ENCODE measurements around the gene TMEM178A. TPM values are rescaled to one million over a fixed set of nuclear protein-coding genes. Genes with fewer than 3 reads are reported as not detected.
A peak's percentile ranks its signal among the peaks of the same experiment; 100 is the strongest.

Gene TMEM178A
- total RNA-seq = under 1 TPM in 4 of 5 experiments, not detected in 1; 0.32 to 0.54 (median 0.43) TPM
- polyA plus RNA-seq = not detected
- total RNA-seq = not detected

DNA sequence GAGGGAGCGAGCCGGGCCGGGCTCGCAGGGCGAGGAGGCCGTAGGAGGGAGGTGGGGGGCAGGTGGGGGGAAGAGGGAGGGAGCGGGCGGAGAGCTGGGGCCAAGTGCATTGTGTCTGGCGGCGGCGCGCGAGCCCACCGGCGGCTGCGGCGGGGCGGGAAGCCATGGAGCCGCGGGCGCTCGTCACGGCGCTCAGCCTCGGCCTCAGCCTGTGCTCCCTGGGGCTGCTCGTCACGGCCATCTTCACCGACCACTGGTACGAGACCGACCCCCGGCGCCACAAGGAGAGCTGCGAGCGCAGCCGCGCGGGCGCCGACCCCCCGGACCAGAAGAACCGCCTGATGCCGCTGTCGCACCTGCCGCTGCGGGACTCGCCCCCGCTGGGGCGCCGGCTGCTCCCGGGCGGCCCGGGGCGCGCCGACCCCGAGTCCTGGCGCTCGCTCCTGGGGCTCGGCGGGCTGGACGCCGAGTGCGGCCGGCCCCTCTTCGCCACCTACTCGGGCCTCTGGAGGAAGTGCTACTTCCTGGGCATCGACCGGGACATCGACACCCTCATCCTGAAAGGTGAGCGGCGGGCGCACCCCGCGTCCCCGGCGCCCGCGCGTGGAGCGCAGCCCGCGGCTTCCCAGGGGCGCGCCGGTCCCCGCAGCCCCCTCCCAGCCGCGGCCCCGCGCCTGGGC is at the start of gene TMEM178A:
Gene TMEM178A (plus strand): TSS at position 107 of the 680 bp plus-strand sequence. CDS start 58 bp downstream, at position 165.
- Mint-ChIP-seq H3K36me3 (peaks cover 0 to 3% (median 0%) of the 10 kb centered on the region in 5 donors), H3K27me3 (peaks cover 57 to 76% (median 69%) of the 10 kb centered on the region in 5 donors), H3K9me3 (peaks cover 0 to 7% (median 0%) of the 10 kb centered on the region in 11 donors), H3K4me3 (peak within 1 kb of the TSS; percentile 33 to 84 (median 60)), H3K27ac (peak within 1 kb of the TSS in 1 of 9 donors; percentile 36), H3K4me1 (peaks cover 4 to 21% (median 10%) of the 10 kb centered on the region in 7 donors)
- no peaks in the 10 kb centered on the region for H3K4me1 ChIP-seq (ENCODE audit: control insufficient read depth in 2 of 2, insufficient read depth in 2 of 2, low read length in 2 of 2)
- H3K36me3 ChIP-seq (ENCODE audit: control insufficient read depth in 2 of 3, insufficient read depth in 3 of 3, low read length in 3 of 3) = no peaks in the 10 kb centered on the region
- no peak within 1 kb of the TSS for H3K4me3 ChIP-seq (ENCODE audit: low read length)
- intact Hi-C loops (cut with micrococcal nuclease) = no loop called here
- H3K9me3 ChIP-seq (ENCODE audit: control insufficient read depth in 2 of 3, low read length in 3 of 3) = no peaks in the 10 kb centered on the region
- no peak within 1 kb of the TSS for H3K27ac ChIP-seq (ENCODE audit: low read depth, low read length)
- POLR2A ChIA-PET = no interaction called here
- H3K27me3 ChIP-seq (ENCODE audit: control insufficient read depth in 2 of 2, insufficient read depth in 2 of 2, low read length in 2 of 2) = peaks cover 0 to 13% of the 10 kb centered on the region in 2 donors
- DNase-seq (peak in 1 of 9 donors; percentile 27), ATAC-seq (no peak)
- CTCF ChIA-PET = no interaction called here

DNA sequence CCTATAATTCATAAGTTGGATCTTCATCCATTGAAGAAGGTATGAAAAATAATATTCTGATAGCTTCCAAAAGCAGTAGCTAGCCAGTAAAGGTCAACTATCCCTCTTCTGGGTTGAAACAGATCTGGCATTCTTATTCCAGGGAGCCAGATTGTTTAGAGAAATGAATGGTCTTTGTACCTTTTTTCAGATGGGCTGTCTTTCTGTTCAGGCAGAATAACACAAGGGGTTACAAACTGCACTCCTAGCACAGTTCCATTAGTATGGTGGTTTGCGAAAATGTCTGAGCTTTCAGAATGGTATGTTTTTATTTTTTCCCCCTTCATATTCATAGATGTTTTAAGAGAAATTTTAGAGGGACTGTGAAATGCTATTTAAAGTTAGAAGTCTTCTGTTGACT is 47.5 kb upstream of the TMEM178A start:
- no peak overlapping the region for H3K4me3 Mint-ChIP-seq

DNA sequence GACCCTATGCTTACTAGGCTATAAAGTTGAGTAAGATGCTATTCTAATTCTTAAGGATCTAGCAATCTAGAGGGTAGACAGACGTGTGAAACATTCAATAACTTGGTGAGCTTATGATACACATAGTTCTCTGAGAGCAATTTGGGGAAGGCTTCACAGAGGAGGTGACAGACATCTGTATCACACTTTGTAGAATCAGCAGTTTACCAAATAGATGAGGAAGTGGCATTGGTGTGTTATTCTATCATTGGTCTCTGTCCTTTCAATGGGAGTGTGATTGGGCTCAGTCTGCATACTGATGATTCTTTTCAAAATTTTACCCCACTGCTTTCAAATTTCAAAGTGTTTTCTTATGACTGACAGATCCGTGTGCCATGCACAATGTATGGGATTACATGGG is 47.0 kb upstream of the TMEM178A start:
- Histone ChIP-seq H3K36me3 (ENCODE audit: control insufficient read depth in 2 of 3, insufficient read depth in 3 of 3, low read length in 3 of 3) (no peaks in the 10 kb centered on the region), H3K9me3 (ENCODE audit: control insufficient read depth in 2 of 3, low read length in 3 of 3) (no peaks in the 10 kb centered on the region), H3K27ac (ENCODE audit: low read depth, low read length) (no peak overlapping the region), H3K4me1 (ENCODE audit: control insufficient read depth in 2 of 2, insufficient read depth in 2 of 2, low read length in 2 of 2) (no peaks in the 10 kb centered on the region), H3K4me3 (ENCODE audit: low read length) (no peak overlapping the region), H3K27me3 (ENCODE audit: control insufficient read depth in 2 of 2, insufficient read depth in 2 of 2, low read length in 2 of 2) (no peaks in the 10 kb centered on the region)
- peaks cover 18 to 46% (median 35%) of the 10 kb centered on the region in 5 donors for H3K27me3 Mint-ChIP-seq
- no peak overlapping the region for H3K4me3 Mint-ChIP-seq
- DNase-seq = no peak
- no peak for ATAC-seq
- ChIA-PET CTCF (no interaction called here), POLR2A (no interaction called here)
- peaks cover 0 to 6% (median 5%) of the 10 kb centered on the region in 7 donors for H3K4me1 Mint-ChIP-seq
- H3K36me3 Mint-ChIP-seq = no peaks in the 10 kb centered on the region
- intact Hi-C loops (cut with micrococcal nuclease) = no loop called here
- no peak overlapping the region for H3K27ac Mint-ChIP-seq
- H3K9me3 Mint-ChIP-seq = peaks cover 0 to 1% (median 0%) of the 10 kb centered on the region in 11 donors

More for the DNA sequence above, 47.5 kb upstream of the TMEM178A start:
- Mint-ChIP-seq H3K27ac (no peak overlapping the region), H3K27me3 (peaks cover 13 to 42% (median 39%) of the 10 kb centered on the region in 5 donors), H3K36me3 (no peaks in the 10 kb centered on the region), H3K9me3 (peaks cover 0 to 1% (median 0%) of the 10 kb centered on the region in 11 donors), H3K4me1 (peaks cover 0 to 6% (median 5%) of the 10 kb centered on the region in 7 donors)
- H3K4me3 ChIP-seq (ENCODE audit: low read length) = no peak overlapping the region
- H3K36me3 ChIP-seq (ENCODE audit: control insufficient read depth in 2 of 3, insufficient read depth in 3 of 3, low read length in 3 of 3) = no peaks in the 10 kb centered on the region
- intact Hi-C loops (cut with micrococcal nuclease) = no loop called here
- no peaks in the 10 kb centered on the region for H3K27me3 ChIP-seq (ENCODE audit: control insufficient read depth in 2 of 2, insufficient read depth in 2 of 2, low read length in 2 of 2)
- H3K27ac ChIP-seq (ENCODE audit: low read depth, low read length) = no peak overlapping the region
- ChIA-PET POLR2A (no interaction called here), CTCF (no interaction called here)
- no peak for ATAC-seq
- H3K4me1 ChIP-seq (ENCODE audit: control insufficient read depth in 2 of 2, insufficient read depth in 2 of 2, low read length in 2 of 2) = no peaks in the 10 kb centered on the region
- no peaks in the 10 kb centered on the region for H3K9me3 ChIP-seq (ENCODE audit: control insufficient read depth in 2 of 3, low read length in 3 of 3)
- no peak for DNase-seq

DNA sequence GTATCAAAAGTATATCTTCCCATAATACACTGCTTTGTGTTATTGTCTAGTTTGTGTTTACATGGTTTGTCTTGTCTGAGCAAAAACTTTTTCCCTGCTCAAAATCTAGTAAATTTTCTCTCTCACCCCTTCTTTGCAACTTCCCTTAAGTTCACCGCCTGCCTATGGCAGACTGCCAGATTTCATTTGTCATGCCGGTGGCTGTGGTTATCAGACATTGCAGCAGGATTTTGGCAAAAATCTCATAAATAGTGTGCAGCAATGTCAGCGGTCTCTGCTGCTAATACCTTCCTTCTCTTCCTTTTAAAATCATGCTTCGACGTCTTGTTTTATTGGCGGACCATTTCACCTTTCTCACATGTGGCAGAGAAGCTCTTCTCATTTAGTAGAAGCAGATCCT is 45.6 kb upstream of the TMEM178A start:
- no peaks in the 10 kb centered on the region for H3K27me3 ChIP-seq (ENCODE audit: control insufficient read depth in 2 of 2, insufficient read depth in 2 of 2, low read length in 2 of 2)
- H3K4me1 Mint-ChIP-seq = peaks cover 0 to 6% (median 5%) of the 10 kb centered on the region in 7 donors
- no peak overlapping the region for H3K27ac ChIP-seq (ENCODE audit: low read depth, low read length)
- no peaks in the 10 kb centered on the region for H3K4me1 ChIP-seq (ENCODE audit: control insufficient read depth in 2 of 2, insufficient read depth in 2 of 2, low read length in 2 of 2)
- ATAC-seq (no peak), DNase-seq (peak in 5 of 9 donors; percentile 1 to 31 (median 9))
- no peaks in the 10 kb centered on the region for H3K9me3 Mint-ChIP-seq
- H3K4me3 ChIP-seq (ENCODE audit: low read length) = no peak overlapping the region
- H3K36me3 Mint-ChIP-seq = no peaks in the 10 kb centered on the region
- CTCF ChIA-PET = no interaction called here
- no peaks in the 10 kb centered on the region for H3K9me3 ChIP-seq (ENCODE audit: control insufficient read depth in 2 of 3, low read length in 3 of 3)
- intact Hi-C loops (cut with micrococcal nuclease) = no loop called here
- POLR2A ChIA-PET = no interaction called here
- no peak overlapping the region for H3K27ac Mint-ChIP-seq
- H3K27me3 Mint-ChIP-seq = peaks cover 24 to 38% (median 34%) of the 10 kb centered on the region in 5 donors
- H3K4me3 Mint-ChIP-seq = no peak overlapping the region
- H3K36me3 ChIP-seq (ENCODE audit: control insufficient read depth in 2 of 3, insufficient read depth in 3 of 3, low read length in 3 of 3) = no peaks in the 10 kb centered on the region

DNA sequence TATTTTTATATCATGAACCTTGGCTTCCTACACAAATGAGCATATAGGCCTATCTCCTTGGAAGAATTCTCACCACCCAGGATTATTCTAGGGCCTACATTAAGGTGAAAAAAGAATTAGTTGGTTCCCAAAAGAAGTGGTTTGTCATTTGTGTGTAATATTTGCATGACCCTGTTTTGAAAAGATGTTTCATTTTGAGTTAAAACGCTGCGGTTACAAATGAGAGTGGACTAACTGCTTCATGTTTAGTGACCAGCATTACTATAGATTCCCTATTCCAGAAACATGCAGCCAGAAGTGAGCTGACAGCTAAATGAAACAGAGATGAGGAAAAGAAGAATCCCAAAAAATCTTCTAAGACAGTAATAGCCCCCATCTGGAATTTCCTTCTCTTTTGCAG is 44.1 kb upstream of the TMEM178A start:
- no peak overlapping the region for H3K27ac Mint-ChIP-seq
- no peaks in the 10 kb centered on the region for H3K9me3 ChIP-seq (ENCODE audit: control insufficient read depth in 2 of 3, low read length in 3 of 3)
- no peak overlapping the region for H3K4me3 Mint-ChIP-seq
- H3K4me1 ChIP-seq (ENCODE audit: control insufficient read depth in 2 of 2, insufficient read depth in 2 of 2, low read length in 2 of 2) = no peaks in the 10 kb centered on the region
- no peaks in the 10 kb centered on the region for H3K27me3 ChIP-seq (ENCODE audit: control insufficient read depth in 2 of 2, insufficient read depth in 2 of 2, low read length in 2 of 2)
- peaks cover 0 to 6% (median 5%) of the 10 kb centered on the region in 7 donors for H3K4me1 Mint-ChIP-seq
- DNase-seq = no peak
- no peaks in the 10 kb centered on the region for H3K9me3 Mint-ChIP-seq
- H3K4me3 ChIP-seq (ENCODE audit: low read length) = no peak overlapping the region
- H3K36me3 ChIP-seq (ENCODE audit: control insufficient read depth in 2 of 3, insufficient read depth in 3 of 3, low read length in 3 of 3) = no peaks in the 10 kb centered on the region
- CTCF ChIA-PET = no interaction called here
- no peak overlapping the region for H3K27ac ChIP-seq (ENCODE audit: low read depth, low read length)
- no peak for ATAC-seq
- peaks cover 28 to 44% (median 32%) of the 10 kb centered on the region in 5 donors for H3K27me3 Mint-ChIP-seq
- intact Hi-C loops (cut with micrococcal nuclease) = no loop called here
- POLR2A ChIA-PET = no interaction called here
- no peaks in the 10 kb centered on the region for H3K36me3 Mint-ChIP-seq

DNA sequence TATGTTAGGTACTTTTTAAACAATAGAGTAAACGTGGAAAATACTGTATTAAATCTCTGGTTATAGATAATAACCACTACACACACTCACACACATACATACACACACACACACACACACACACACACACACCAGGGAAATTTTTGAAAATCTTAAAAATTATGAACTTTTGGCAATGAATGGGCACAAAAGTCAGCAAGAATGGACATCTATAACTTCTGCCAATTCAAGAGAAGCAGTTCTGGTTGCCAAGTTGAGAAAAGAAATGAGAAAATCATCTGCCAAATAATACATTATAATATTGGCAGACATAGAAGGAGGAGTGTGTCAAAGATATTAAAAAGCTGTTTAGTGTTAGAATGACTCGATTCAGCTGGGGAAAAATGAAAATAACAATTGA is 42.9 kb upstream of the TMEM178A start:
- H3K4me1 Mint-ChIP-seq = peaks cover 0 to 6% (median 5%) of the 10 kb centered on the region in 7 donors
- no peaks in the 10 kb centered on the region for H3K36me3 ChIP-seq (ENCODE audit: control insufficient read depth in 2 of 3, insufficient read depth in 3 of 3, low read length in 3 of 3)
- H3K4me3 Mint-ChIP-seq = no peak overlapping the region
- H3K9me3 Mint-ChIP-seq = no peaks in the 10 kb centered on the region
- H3K27ac Mint-ChIP-seq = no peak overlapping the region
- H3K36me3 Mint-ChIP-seq = no peaks in the 10 kb centered on the region
- no peak overlapping the region for H3K27ac ChIP-seq (ENCODE audit: low read depth, low read length)
- H3K27me3 ChIP-seq (ENCODE audit: control insufficient read depth in 2 of 2, insufficient read depth in 2 of 2, low read length in 2 of 2) = no peaks in the 10 kb centered on the region
- DNase-seq = no peak
- H3K4me3 ChIP-seq (ENCODE audit: low read length) = no peak overlapping the region
- intact Hi-C loops (cut with micrococcal nuclease) = no loop called here
- no peaks in the 10 kb centered on the region for H3K4me1 ChIP-seq (ENCODE audit: control insufficient read depth in 2 of 2, insufficient read depth in 2 of 2, low read length in 2 of 2)
- ATAC-seq = no peak
- POLR2A ChIA-PET = no interaction called here
- CTCF ChIA-PET = no interaction called here
- no peaks in the 10 kb centered on the region for H3K9me3 ChIP-seq (ENCODE audit: control insufficient read depth in 2 of 3, low read length in 3 of 3)
- H3K27me3 Mint-ChIP-seq = peaks cover 24 to 41% (median 29%) of the 10 kb centered on the region in 5 donors

DNA sequence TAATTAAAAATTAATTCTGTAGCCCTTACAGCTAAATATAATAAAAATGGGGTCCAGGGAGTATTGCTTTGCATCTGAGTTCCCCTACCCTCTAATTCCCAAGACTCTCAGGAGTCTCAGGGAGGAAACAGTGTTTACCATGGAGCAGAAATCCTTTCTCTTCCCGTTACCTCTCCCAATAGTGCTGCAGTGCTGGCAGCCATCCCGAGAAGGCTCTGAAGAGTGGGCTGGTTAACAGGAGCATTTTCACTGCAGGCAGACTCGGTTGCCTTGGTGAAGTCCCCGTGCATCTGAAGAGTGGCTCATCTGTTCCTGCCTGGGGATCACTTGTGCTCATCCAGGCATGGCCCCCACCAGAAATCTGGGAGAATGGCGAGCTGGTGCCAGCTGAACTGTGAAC is 41.8 kb upstream of the TMEM178A start:
- H3K27me3 ChIP-seq (ENCODE audit: control insufficient read depth in 2 of 2, insufficient read depth in 2 of 2, low read length in 2 of 2) = no peaks in the 10 kb centered on the region
- no peak overlapping the region for H3K4me3 ChIP-seq (ENCODE audit: low read length)
- H3K36me3 ChIP-seq (ENCODE audit: control insufficient read depth in 2 of 3, insufficient read depth in 3 of 3, low read length in 3 of 3) = no peaks in the 10 kb centered on the region
- H3K9me3 Mint-ChIP-seq = no peaks in the 10 kb centered on the region
- DNase-seq (no peak), ATAC-seq (no peak)
- H3K27ac Mint-ChIP-seq = no peak overlapping the region
- peaks cover 16 to 36% (median 26%) of the 10 kb centered on the region in 5 donors for H3K27me3 Mint-ChIP-seq
- intact Hi-C loops (cut with micrococcal nuclease) = no loop called here
- H3K36me3 Mint-ChIP-seq = no peaks in the 10 kb centered on the region
- no peaks in the 10 kb centered on the region for H3K9me3 ChIP-seq (ENCODE audit: control insufficient read depth in 2 of 3, low read length in 3 of 3)
- ChIA-PET CTCF (no interaction called here), POLR2A (no interaction called here)
- no peak overlapping the region for H3K27ac ChIP-seq (ENCODE audit: low read depth, low read length)
- H3K4me3 Mint-ChIP-seq = no peak overlapping the region
- peaks cover 0 to 6% (median 5%) of the 10 kb centered on the region in 7 donors for H3K4me1 Mint-ChIP-seq
- H3K4me1 ChIP-seq (ENCODE audit: control insufficient read depth in 2 of 2, insufficient read depth in 2 of 2, low read length in 2 of 2) = no peaks in the 10 kb centered on the region

Measured in naive thymus-derived CD4-positive, alpha-beta T cell (primary cell).